ENCODE results near the gene NOX4.
"Not testable (repeated sequence)": the region's sequence is repeated elsewhere in the genome, so short reads cannot be mapped to it uniquely, and the experiment has no call there.

Gene NOX4

GRCh38 chr11:89293965-89294679, 197.1 kb downstream of the NOX4 start:
- no peak for FAIRE-seq

GRCh38 chr11:89288004-89288403, 203.2 kb downstream of the NOX4 start:
- FAIRE-seq, result not testable (repeated sequence)

GRCh38 chr11:89286601-89287000, 204.6 kb downstream of the NOX4 start:
- not testable (repeated sequence) for FAIRE-seq

- FAIRE-seq, result not testable (repeated sequence)
These were observed 210.0 kb downstream of the NOX4 start for GRCh38 chr11:89281032-89281677.

GRCh38 chr11:89279176-89279575, 212.0 kb downstream of the NOX4 start:
- no peak for FAIRE-seq

GRCh38 chr11:89275966-89276365, 215.2 kb downstream of the NOX4 start:
- no peak for FAIRE-seq
